GM21619 (cell line): ENCODE measurements around the gene SURF6.
"Not testable (repeated sequence)": the region's sequence is repeated elsewhere in the genome, so short reads cannot be mapped to it uniquely, and the experiment has no call there.

ENCODE experiments used
- ATAC-seq: cut with Tn5 transposase; IDR thresholded peaks from one replicate; pipeline ENCODE4 v1.9.1; 2021; ENCODE audit not compliant: unreplicated experiment

The SURF6 gene

GRCh38 chr9:133329306-133330156, 6.5 kb downstream of the SURF6 start:
- ATAC-seq, result not testable (repeated sequence)

GRCh38 chr9:133327834-133328484, 8.0 kb downstream of the SURF6 start:
- ATAC-seq, result no peak

GRCh38 chr9:133327021-133327420, 9.0 kb downstream of the SURF6 start:
- not testable (repeated sequence) for ATAC-seq

GRCh38 chr9:133323991-133324703, 11.8 kb downstream of the SURF6 start:
- ATAC-seq, result no peak

- no peak for ATAC-seq
Observed at GRCh38 chr9:133323211-133323610, 12.8 kb downstream of the SURF6 start.

- no peak for ATAC-seq
Observed at GRCh38 chr9:133322701-133323100, 13.3 kb downstream of the SURF6 start.

- ATAC-seq, result no peak
Observed at GRCh38 chr9:133321411-133321935, 14.5 kb downstream of the SURF6 start.

GRCh38 chr9:133320421-133320881, 15.5 kb downstream of the SURF6 start:
- ATAC-seq, result no peak

GRCh38 chr9:133317551-133317950, 18.4 kb downstream of the SURF6 start:
- not testable (repeated sequence) for ATAC-seq

GRCh38 chr9:133315997-133316396, 20.0 kb downstream of the SURF6 start:
- ATAC-seq, result no peak

- ATAC-seq, result no peak
Observed at GRCh38 chr9:133309608-133310007, 26.4 kb downstream of the SURF6 start.

GRCh38 chr9:133307301-133307700, 28.7 kb downstream of the SURF6 start:
- no peak for ATAC-seq

- ATAC-seq, result no peak
Observed at GRCh38 chr9:133306242-133307204, 29.5 kb downstream of the SURF6 start.

GRCh38 chr9:133305731-133306130, 30.3 kb downstream of the SURF6 start:
- no peak for ATAC-seq

GRCh38 chr9:133304477-133305377, 31.3 kb downstream of the SURF6 start:
- ATAC-seq, result no peak

- no peak for ATAC-seq
Observed at GRCh38 chr9:133304158-133304470, 31.9 kb downstream of the SURF6 start.

- ATAC-seq, result no peak
Observed at GRCh38 chr9:133303266-133304157, 32.5 kb downstream of the SURF6 start.
